ENCODE results near the gene NCAM2.

NCAM2 gene

DNA sequence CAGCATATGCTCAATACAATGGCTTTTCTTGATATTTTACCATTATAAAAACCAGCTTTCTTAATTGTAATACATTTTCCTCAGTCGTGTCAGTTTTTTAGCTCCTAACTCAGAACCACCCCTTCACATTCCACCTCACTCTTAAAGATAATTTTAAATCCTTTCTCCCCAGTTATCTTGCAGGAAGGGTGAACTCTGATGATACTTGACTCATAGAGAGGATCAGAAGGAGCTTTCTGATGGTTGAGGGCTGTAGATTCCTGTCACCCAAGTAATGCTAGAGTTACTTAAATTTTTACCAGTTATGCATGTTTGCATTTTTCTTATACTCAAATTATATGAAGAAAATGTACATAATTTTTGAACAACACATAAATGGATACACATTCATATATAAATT, 233.7 kb downstream of the NCAM2 start:
- DNase-seq = no peak

GRCh38 chr21:21232320-21232719, 234.1 kb downstream of the NCAM2 start:
- no peak for DNase-seq

DNA sequence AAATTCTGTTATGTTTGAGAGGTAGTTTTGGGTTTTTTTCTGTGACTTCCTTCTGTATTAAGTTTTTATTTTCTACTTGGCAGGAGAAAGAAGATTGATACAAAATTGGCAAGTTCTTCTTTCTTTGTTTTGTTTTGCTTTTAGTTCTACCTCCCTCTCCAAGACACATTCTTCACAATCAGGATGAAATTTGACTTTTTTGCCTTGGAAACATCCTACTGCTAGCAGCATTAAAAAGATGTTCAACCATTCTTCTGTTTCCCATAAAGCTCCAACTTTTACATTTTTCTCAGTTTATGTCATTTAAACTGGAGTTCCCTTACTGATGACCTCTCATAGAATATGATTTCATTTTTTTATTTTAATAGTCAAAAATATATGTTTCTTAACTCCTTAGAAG, 234.8 kb downstream of the NCAM2 start:
- DNase-seq = no peak

GRCh38 chr21:21236996-21237395, 238.8 kb downstream of the NCAM2 start:
- DNase-seq = no peak

- DNase-seq = no peak
Measured at GRCh38 chr21:21238629-21239400, 240.6 kb downstream of the NCAM2 start.

GRCh38 chr21:21241391-21241790, 243.2 kb downstream of the NCAM2 start:
- DNase-seq = no peak

DNA sequence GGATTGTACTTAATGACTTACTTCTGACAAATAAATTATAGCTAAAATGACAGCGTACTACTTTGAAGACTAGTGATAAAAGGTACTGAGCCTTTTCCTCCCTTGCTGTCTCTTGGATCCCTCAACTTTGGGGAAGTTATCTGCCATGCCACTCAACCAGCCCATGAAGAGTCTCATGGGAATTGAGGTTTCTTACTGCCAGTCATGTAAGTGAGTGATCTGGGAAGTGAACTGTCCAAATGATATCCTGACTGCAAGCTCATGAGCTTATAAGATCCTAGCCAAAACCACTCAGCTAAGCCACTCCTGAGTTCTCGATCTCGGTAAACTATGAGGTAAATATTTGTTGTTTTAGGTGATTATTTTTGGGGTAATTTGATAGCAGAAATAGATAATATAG, 247.8 kb downstream of the NCAM2 start:
- DNase-seq = no peak

GRCh38 chr21:21247424-21247823, 249.2 kb downstream of the NCAM2 start:
- DNase-seq = no peak

- DNase-seq = no peak
Measured at GRCh38 chr21:21262048-21262447, 263.8 kb downstream of the NCAM2 start.

- DNase-seq = no peak
Measured at GRCh38 chr21:21268061-21268471, 269.9 kb downstream of the NCAM2 start.

GRCh38 chr21:21268885-21269284, 270.7 kb downstream of the NCAM2 start:
- no peak for DNase-seq

DNA sequence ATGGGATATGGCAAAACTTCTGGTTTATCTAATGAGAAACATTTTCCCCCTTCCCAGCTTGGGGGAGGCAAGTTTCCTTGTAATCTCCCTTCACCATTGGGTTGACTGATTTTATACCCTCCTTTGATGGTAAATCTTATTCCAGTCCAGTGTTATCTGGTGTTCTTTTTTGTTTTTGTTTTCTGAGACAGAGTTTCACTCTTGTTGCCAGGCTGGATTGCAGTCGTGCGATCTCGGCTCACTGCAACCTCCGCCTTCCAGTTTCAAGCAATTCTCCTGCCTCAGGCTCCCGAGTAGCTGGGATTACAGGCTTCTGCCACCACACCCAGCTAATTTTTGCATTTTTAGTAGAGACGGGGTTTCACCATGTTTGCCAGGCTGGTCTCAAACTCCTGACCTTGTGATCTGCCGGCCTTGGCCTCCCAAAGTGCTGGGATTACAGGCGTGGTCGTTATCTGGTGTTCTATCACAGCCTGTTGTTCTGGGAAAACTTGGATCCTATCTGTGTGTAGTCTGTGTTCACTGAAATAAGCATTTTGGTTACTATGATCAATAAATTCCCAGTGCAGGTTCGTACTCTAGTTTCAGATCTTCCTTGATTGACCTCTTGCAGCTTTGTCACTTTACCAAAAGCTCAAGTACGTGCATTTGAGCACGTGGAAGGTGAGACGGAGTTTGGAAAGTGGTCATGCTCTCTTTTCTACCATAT, 281.1 kb downstream of the NCAM2 start:
- DNase-seq = no peak

DNA sequence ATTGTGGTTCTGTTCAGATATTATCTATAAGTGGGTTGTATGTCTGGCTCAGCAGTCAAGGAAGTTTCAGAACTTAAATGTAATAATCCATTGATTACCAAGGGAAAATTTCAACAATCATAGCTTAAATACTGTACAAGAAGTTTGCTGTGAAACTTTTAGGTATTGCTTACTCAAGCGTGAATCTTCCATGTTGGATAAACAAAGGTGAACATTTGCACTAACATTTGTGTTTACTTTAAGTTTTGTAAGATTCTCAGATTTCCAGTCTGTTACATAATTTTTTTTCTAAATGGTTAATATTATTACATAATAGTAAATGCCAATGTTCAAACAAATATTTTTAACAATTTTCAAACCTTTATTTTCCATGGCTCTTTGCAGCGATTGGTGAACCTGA, 285.6 kb downstream of the NCAM2 start:
- no peak for DNase-seq

- DNase-seq = no peak
Measured at GRCh38 chr21:21286170-21286798, 288.1 kb downstream of the NCAM2 start.

GRCh38 chr21:21290751-21291150, 292.5 kb downstream of the NCAM2 start:
- DNase-seq = no peak

DNA sequence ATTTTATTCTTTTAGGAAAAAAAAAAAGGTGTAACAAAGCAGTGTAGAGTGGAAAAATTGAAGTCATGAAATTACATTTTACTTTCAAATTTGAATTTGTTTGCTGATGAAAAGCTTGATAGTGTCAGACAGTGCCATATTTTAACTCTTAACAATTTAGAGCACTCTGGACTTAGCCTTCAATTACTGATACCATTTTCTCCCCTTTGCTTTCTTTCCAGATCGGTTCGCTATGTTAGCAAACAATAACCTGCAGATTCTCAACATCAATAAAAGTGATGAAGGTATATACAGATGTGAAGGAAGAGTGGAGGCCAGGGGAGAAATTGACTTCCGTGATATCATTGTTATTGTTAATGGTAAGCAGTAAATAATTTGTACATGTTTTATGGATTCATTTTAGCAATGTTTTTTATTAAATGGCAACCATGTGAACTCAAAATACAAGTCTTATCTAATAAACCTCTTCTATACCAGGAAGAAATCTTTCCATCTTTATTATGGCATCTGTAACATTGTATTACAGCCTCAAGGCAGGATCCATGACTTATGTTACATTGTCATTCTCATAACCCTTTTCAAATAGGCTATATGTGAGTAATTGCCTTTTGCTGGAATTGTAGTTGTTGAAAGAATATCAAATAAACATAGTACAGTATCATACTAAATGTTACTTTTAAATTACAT, 293.8 kb downstream of the NCAM2 start:
- DNase-seq = no peak

DNA sequence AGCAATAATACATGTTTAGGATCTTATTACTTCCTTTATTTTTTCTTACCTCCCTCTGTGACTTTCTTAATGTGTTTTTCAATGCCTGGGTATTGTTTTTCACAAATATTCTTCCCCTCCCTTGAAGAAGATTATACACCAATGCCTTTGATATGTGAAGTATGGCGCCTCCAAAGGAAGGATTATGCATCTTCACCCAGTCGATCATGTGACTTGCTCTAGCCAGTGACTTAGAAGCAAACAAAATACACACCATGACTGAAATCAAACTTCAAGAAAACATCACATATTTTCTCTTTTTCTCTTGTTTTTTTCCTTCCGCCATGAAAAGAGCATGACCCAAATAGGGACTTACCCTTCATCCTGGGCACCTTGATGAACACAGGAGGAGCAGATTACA, 297.1 kb downstream of the NCAM2 start:
- DNase-seq = no peak

DNA sequence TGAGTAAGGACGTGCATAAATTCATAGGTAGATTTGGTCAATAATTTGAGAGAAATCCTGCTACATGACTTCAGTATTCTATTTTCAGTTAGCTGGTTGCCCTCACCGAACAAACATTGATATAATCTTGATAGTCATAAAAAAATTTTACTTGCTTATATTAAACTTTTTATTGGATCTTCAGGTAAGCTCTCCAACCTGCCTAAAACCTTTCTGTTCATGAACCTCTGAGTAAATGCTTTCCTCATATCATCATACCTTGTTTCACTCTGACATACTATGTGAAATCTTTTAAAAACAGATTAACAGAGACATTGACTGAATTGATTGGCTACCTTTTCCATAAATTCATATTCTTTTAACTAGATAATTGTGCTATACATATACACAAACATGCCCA, 299.0 kb downstream of the NCAM2 start:
- DNase-seq = no peak

DNA sequence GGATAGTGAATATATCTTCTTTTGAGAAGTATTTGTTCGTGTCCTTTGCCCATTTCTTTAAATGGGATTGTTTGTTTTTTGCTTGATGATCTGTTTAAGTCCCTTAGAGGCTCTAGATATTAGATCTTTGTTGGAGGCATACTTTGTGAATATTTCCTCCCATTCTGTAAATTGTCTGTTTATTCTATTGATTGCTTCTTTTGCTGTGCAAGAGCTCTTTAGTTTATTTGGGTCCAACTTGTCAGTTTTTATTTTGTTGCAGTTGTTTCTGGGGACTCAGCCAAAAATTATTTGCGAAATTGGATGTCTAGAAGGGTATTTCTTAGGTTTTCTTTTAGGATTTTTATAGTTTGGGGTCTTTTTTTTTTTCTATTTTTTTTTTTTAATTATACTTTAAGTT, 302.8 kb downstream of the NCAM2 start:
- no peak for DNase-seq

DNA sequence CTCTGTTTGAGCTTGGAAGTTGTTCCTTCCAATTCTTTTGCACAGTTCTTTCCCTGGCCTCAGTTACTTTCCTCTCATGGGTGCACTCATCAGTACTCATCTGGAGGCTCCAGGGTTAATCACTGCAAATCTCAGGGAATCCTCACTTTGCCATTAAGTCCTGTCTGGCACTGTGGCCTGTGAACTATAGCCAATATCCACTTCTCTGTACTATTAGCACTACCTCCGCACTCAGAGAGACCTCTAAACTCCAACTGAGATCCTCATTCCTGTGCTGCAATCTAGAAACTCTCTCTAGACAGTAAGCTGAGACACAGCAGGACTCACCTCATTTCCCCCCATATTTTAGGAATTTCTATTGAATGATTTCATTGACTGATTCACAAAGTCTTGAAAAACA, 311.3 kb downstream of the NCAM2 start:
- DNase-seq = no peak

- no peak for DNase-seq
Measured at GRCh38 chr21:21324297-21324696, 326.1 kb downstream of the NCAM2 start.

- DNase-seq = no peak
Measured at GRCh38 chr21:21332492-21332891, 334.3 kb downstream of the NCAM2 start.

DNA sequence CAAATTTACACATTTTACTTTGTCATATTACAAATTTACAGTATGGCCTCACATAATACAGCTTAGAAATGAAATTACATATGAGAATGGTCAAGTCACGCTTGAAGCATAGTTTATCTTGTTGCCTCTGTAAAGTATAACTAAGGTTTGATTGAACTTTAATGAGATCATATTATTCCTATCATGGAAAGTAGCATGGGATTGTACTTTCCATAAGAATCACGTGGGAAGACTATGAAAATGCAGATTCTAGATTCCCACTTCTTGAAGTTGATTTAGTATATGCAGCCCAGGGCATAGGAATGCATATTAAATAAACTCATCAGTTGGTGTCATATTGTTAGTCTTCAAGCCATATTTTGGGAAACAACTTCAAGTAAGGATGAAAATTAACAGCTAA, 342.8 kb downstream of the NCAM2 start:
- no peak for DNase-seq

GRCh38 chr21:21345296-21345695, 347.1 kb downstream of the NCAM2 start:
- DNase-seq = no peak

Data from activated CD4-positive, alpha-beta T cell treated with anti-CD3 and anti-CD28 coated beads, Interleukin-2, amount 50 U/mL, for 4 hours (primary cell).